ENCODE results near the gene DPF3.

The DPF3 gene

GRCh38 chr14:72904218-72904617 lies 10.3 kb upstream of the DPF3 start:
- DNase-seq = no peak

GRCh38 chr14:72903716-72904115 lies 9.8 kb upstream of the DPF3 start:
- DNase-seq = no peak

- no peak for DNase-seq
Measured at GRCh38 chr14:72902801-72903530, 9.1 kb upstream of the DPF3 start.

GRCh38 chr14:72901361-72901760 lies 7.5 kb upstream of the DPF3 start:
- no peak for DNase-seq

- no peak for DNase-seq
Measured at GRCh38 chr14:72898448-72898847, 4.5 kb upstream of the DPF3 start.

- no peak for DNase-seq
Measured at GRCh38 chr14:72894623-72895378, 900 bp upstream of the DPF3 start.

- no peak for DNase-seq
Measured at GRCh38 chr14:72894323-72894622, 372 bp upstream of the DPF3 start.

GRCh38 chr14:72892879-72893635 lies 844 bp downstream of the DPF3 start:
- DNase-seq = peak in 4 of 5 donors; percentile 14 to 23 (median 18)

GRCh38 chr14:72892103-72892878 lies 1.6 kb downstream of the DPF3 start:
- peak in 3 of 5 donors; percentile 4 to 48 (median 13) for DNase-seq

- no peak for DNase-seq
Measured at GRCh38 chr14:72891666-72892102, 2.2 kb downstream of the DPF3 start.

- DNase-seq = no peak
Measured at GRCh38 chr14:72889366-72889765, 4.5 kb downstream of the DPF3 start.

- no peak for DNase-seq
Measured at GRCh38 chr14:72888636-72889201, 5.2 kb downstream of the DPF3 start.

GRCh38 chr14:72888192-72888591 lies 5.7 kb downstream of the DPF3 start:
- DNase-seq = no peak

- DNase-seq = no peak
Measured at GRCh38 chr14:72887514-72887913, 6.4 kb downstream of the DPF3 start.

GRCh38 chr14:72884386-72884785 lies 9.5 kb downstream of the DPF3 start:
- no peak for DNase-seq

GRCh38 chr14:72883961-72884360 lies 9.9 kb downstream of the DPF3 start:
- peak in 1 of 5 donors; percentile 51 for DNase-seq

- no peak for DNase-seq
Measured at GRCh38 chr14:72883109-72883508, 10.8 kb downstream of the DPF3 start.

- no peak for DNase-seq
Measured at GRCh38 chr14:72882463-72882862, 11.4 kb downstream of the DPF3 start.

- DNase-seq = no peak
Measured at GRCh38 chr14:72882047-72882446, 11.9 kb downstream of the DPF3 start.

- no peak for DNase-seq
Measured at GRCh38 chr14:72881543-72881942, 12.4 kb downstream of the DPF3 start.

- peak in 1 of 5 donors; percentile 24 for DNase-seq
Measured at GRCh38 chr14:72880820-72881219, 13.1 kb downstream of the DPF3 start.

GRCh38 chr14:72880164-72880563 lies 13.7 kb downstream of the DPF3 start:
- no peak for DNase-seq
